ENCODE measurements around the gene PTPRQ.

- TF ChIP-seq, protein P1, sequence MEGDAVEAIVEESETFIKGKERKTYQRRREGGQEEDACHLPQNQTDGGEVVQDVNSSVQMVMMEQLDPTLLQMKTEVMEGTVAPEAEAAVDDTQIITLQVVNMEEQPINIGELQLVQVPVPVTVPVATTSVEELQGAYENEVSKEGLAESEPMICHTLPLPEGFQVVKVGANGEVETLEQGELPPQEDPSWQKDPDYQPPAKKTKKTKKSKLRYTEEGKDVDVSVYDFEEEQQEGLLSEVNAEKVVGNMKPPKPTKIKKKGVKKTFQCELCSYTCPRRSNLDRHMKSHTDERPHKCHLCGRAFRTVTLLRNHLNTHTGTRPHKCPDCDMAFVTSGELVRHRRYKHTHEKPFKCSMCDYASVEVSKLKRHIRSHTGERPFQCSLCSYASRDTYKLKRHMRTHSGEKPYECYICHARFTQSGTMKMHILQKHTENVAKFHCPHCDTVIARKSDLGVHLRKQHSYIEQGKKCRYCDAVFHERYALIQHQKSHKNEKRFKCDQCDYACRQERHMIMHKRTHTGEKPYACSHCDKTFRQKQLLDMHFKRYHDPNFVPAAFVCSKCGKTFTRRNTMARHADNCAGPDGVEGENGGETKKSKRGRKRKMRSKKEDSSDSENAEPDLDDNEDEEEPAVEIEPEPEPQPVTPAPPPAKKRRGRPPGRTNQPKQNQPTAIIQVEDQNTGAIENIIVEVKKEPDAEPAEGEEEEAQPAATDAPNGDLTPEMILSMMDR (IDR thresholded peaks at IDR 0.05) = no peak
- no peak for TF ChIP-seq POLR2A (IDR thresholded peaks at IDR 0.05)
Measured at GRCh38 chr12:80697270-80697887, 253.3 kb downstream of the PTPRQ start.
